HCT116 (cell line): ENCODE data around the gene METTL24. TPM values are rescaled to one million over a fixed set of nuclear protein-coding genes. Genes with fewer than 3 reads are reported as not detected.

Experiments
- ATAC-seq: fragments of 200-7000 bp; cut with Tn5 transposase; 2 replicates; pipeline ENCODE4 v1.9.1; 2020; ENCODE audit warnings: mild to moderate bottlenecking, moderate library complexity
- BruUV-seq: library from RNA; stranded (reverse); fragments of 400-500 nt; replicated peaks from 2 replicates; lab custom pipeline; 2021; lab: Mats Ljungman, UMichigan
- CTCF ChIA-PET: fragments of 300-600 bp; sonication (Branson Sonifier 250); formaldehyde crosslinking; loops from one replicate; lab custom pipeline; 2021; ENCODE audit warnings: antibody characterized with exemption; lab: Charles Lee
- POLR2A ChIA-PET: fragments of 300-600, 350-600 bp; sonication (Branson Sonifier 250); formaldehyde crosslinking; loops from one replicate; lab custom pipeline; 2021; ENCODE audit warnings: antibody characterized with exemption; lab: Charles Lee
- RAD21 ChIA-PET, 2 experiments: fragments of 300-600 bp; sonication (Branson Sonifier 250); formaldehyde crosslinking; loops; one replicate each; lab custom pipeline; 2023; ENCODE audit warnings: low total read pairs in 2 of 2; ENCODE audit not compliant: uncharacterized antibody in 2 of 2, unreplicated experiment in 2 of 2, low non-redundant PET in 1 of 2; lab: Charles Lee
- DNase-seq: peaks from one replicate; pipeline ENCODE4 v3.0.0-alpha.2; 2010; ENCODE audit warnings: low read depth, low spot score
- H2AFZ ChIP-seq: fragments of 200-600 bp; shearing (Covaris generic), sonication (generic); 2 replicates; pipeline ENCODE4 v1.6.1; 2017; ENCODE audit warnings: low read depth, mixed run types, mixed read lengths, antibody characterized with exemption, low read length; ENCODE audit not compliant: poor library complexity, severe bottlenecking
- H3K27ac ChIP-seq: 2 replicates; pipeline ENCODE4 v1.5.1; 2012; ENCODE audit warnings: low read depth, low read length
- H3K27me3 ChIP-seq: fragments of 200-600 bp; sonication (generic); 2 replicates; pipeline ENCODE4 v1.6.1; 2016; ENCODE audit warnings: mixed run types, low read length, mixed read lengths; ENCODE audit not compliant: insufficient read depth
- H3K36me3 ChIP-seq, 2 experiments: fragments of 200-500 bp in 1 of 2; fragments of 200-600 bp in 1 of 2; sonication (Bioruptor generic) in 1 of 2; sonication (generic) in 1 of 2; 2 replicates each; pipeline versions ENCODE4 v1.5.1 to v1.6.1; 2014 to 2016; ENCODE audit warnings: low read length in 2 of 2, inconsistent platforms in 1 of 2, mixed read lengths in 1 of 2, mixed run types in 1 of 2; ENCODE audit not compliant: insufficient read depth in 2 of 2, control insufficient read depth in 1 of 2
- H3K4me1 ChIP-seq, 2 experiments: fragments of 200-600 bp in 1 of 2; sonication (generic) in 1 of 2; 2 replicates each; pipeline versions ENCODE4 v1.5.1 to v1.6.1; 2012 to 2017; ENCODE audit warnings: low read length in 2 of 2, inconsistent platforms in 1 of 2, mild to moderate bottlenecking in 1 of 2, mixed read lengths in 1 of 2, mixed run types in 1 of 2, moderate library complexity in 1 of 2; ENCODE audit not compliant: insufficient read depth in 2 of 2, control insufficient read depth in 1 of 2
- H3K4me2 ChIP-seq: fragments of 200-600 bp; sonication (generic); 2 replicates; pipeline ENCODE4 v1.6.1; 2017; ENCODE audit warnings: mixed run types, low read length, mixed read lengths
- H3K4me3 ChIP-seq, 2 experiments: fragments of 200-600 bp in 1 of 2; sonication (generic) in 1 of 2; replicated peaks in 1 of 2; 2 replicates each; pipeline ENCODE4 v1.5.1; 2011 to 2016; ENCODE audit warnings: low read length in 2 of 2, control low read depth in 1 of 2, low read depth in 1 of 2, mild to moderate bottlenecking in 1 of 2, mixed read lengths in 1 of 2, mixed run types in 1 of 2
- H3K79me2 ChIP-seq: fragments of 200-600 bp; sonication (generic); 2 replicates; pipeline ENCODE4 v1.6.1; 2017; ENCODE audit warnings: mild to moderate bottlenecking, mixed run types, low read length, moderate library complexity, mixed read lengths; ENCODE audit not compliant: insufficient read depth
- H3K9ac ChIP-seq: fragments of 200-600 bp; sonication (generic); 2 replicates; pipeline ENCODE4 v1.6.1; 2016; ENCODE audit warnings: low read length, mixed read lengths
- H3K9me2 ChIP-seq: fragments of 200-600 bp; sonication (generic), shearing (Covaris generic); 2 replicates; pipeline ENCODE4 v1.6.1; 2017; ENCODE audit warnings: mixed run types, mild to moderate bottlenecking, moderate library complexity; ENCODE audit not compliant: insufficient read depth
- H3K9me3 ChIP-seq, 2 experiments: fragments of 200-500 bp in 1 of 2; fragments of 200-600 bp in 1 of 2; sonication (Bioruptor generic) in 1 of 2; sonication (generic) in 1 of 2; 2 replicates each; pipeline ENCODE4 v1.6.1; 2014 to 2017; ENCODE audit warnings: low read length in 2 of 2, mixed read lengths in 2 of 2, inconsistent platforms in 1 of 2, low read depth in 1 of 2, mild to moderate bottlenecking in 1 of 2, mixed run types in 1 of 2, moderate library complexity in 1 of 2; ENCODE audit not compliant: control insufficient read depth in 1 of 2, insufficient read depth in 1 of 2
- H4K20me1 ChIP-seq: fragments of 200-600 bp; sonication (generic), shearing (Covaris generic); 2 replicates; pipeline ENCODE4 v1.6.1; 2017; ENCODE audit warnings: mixed run types, mild to moderate bottlenecking, moderate library complexity; ENCODE audit not compliant: insufficient read depth
- CEBPB ChIP-seq: IDR thresholded peaks from 2 replicates; pipeline ENCODE4 v1.6.1; 2012; ENCODE audit warnings: low read depth
- CTCF ChIP-seq, 3 experiments: fragments of 200-600 bp in 1 of 3; sonication (generic) in 1 of 3; IDR thresholded peaks in 2 of 3; conservative IDR thresholded peaks in 1 of 3; 2 replicates each; pipeline ENCODE4 v1.5.1; 2012 to 2017; ENCODE audit warnings: low read depth in 2 of 3, low read length in 2 of 3, antibody characterized with exemption in 1 of 3, borderline replicate concordance in 1 of 3, control low read depth in 1 of 3, mild to moderate bottlenecking in 1 of 3, mixed read lengths in 1 of 3, mixed run types in 1 of 3, moderate library complexity in 1 of 3; ENCODE audit not compliant: insufficient read depth in 1 of 3
- EZH2 ChIP-seq: fragments of 200-600 bp; sonication (generic); IDR thresholded peaks from 2 replicates; pipeline ENCODE4 v1.6.1; 2017; ENCODE audit warnings: antibody characterized with exemption, mixed run types
- POLR2A ChIP-seq: IDR thresholded peaks from 2 replicates; pipeline ENCODE4 v1.7.0; 2011; ENCODE audit warnings: borderline replicate concordance; ENCODE audit not compliant: insufficient read depth, insufficient read length; ENCODE audit errors: extremely low read depth
- REST ChIP-seq: IDR thresholded peaks from 2 replicates; pipeline ENCODE4 v1.6.1; 2012; ENCODE audit warnings: low read depth
- SIN3A ChIP-seq: IDR thresholded peaks from 2 replicates; pipeline ENCODE4 v1.6.1; 2012; ENCODE audit warnings: low read depth
- SP1 ChIP-seq: IDR thresholded peaks from 2 replicates; pipeline ENCODE4 v1.6.1; 2012; ENCODE audit warnings: low read depth
- SRF ChIP-seq: IDR thresholded peaks from 2 replicates; pipeline ENCODE4 v1.6.1; 2012; ENCODE audit warnings: low read depth
- YY1 ChIP-seq: IDR thresholded peaks from 2 replicates; pipeline ENCODE4 v1.6.1; 2011; ENCODE audit warnings: low read length, low read depth, moderate library complexity, mild to moderate bottlenecking; ENCODE audit not compliant: insufficient replicate concordance; ENCODE audit errors: extremely low read depth
- ZBTB33 ChIP-seq: IDR thresholded peaks from 2 replicates; pipeline ENCODE4 v1.6.1; 2011; ENCODE audit warnings: mild to moderate bottlenecking, low read length, moderate library complexity; ENCODE audit not compliant: insufficient replicate concordance; ENCODE audit errors: extremely low read depth
- intact Hi-C: fragments of 100-400 bp; cut with micrococcal nuclease; formaldehyde crosslinking; loops from 2 replicates; pipeline ENCODE4 v1.10.0; 2022
- total RNA-seq: library from RNA; stranded (reverse); gene quantifications from one replicate; pipeline ENCODE4 v1.2.1, GENCODE V29; 2021; ENCODE audit not compliant: unreplicated experiment

METTL24 gene
- total RNA-seq, 1 experiment from 2014 or later, result not detected

- RAD21 ChIA-PET, result interaction anchor here (1.0 to 1.6 kb wide), 2 partner anchors 351 kb away, joined by 5 to 7 read pairs; no protein-coding TSS in a partner anchor
- BruUV-seq, result no TSS peak
- no peak overlapping the region for H3K9ac ChIP-seq
- CTCF ChIA-PET, result interaction anchor here (1.1 to 4.9 kb wide), 4 partner anchors 351 to 863 kb away, joined by 3 to 30 read pairs (median 8); no protein-coding TSS in a partner anchor
- no peaks in the 10 kb centered on the region for H3K79me2 ChIP-seq
- no peak overlapping the region for H3K4me3 ChIP-seq
- H2AFZ ChIP-seq, result peak overlapping the region; percentile 83
- DNase-seq, result no peak
- ATAC-seq, result no peak
- H4K20me1 ChIP-seq, result no peaks in the 10 kb centered on the region
- H3K9me3 ChIP-seq, result no peaks in the 10 kb centered on the region
- TF ChIP-seq SRF, result 0 out of 2 replicates have a peak, but pooled peaks have one; percentile 16
- TF ChIP-seq CEBPB, result no peak
- TF ChIP-seq POLR2A, result no peak
- no peaks in the 10 kb centered on the region for H3K36me3 ChIP-seq
- intact Hi-C loops, result loop anchor here (1.0 to 5.0 kb wide), 5 partner anchors 212 to 864 kb away; no protein-coding TSS in a partner anchor
- no peaks in the 10 kb centered on the region for H3K27me3 ChIP-seq
- H3K4me2 ChIP-seq, result no peak overlapping the region
- no peaks in the 10 kb centered on the region for H3K4me1 ChIP-seq
- no peak overlapping the region for H3K27ac ChIP-seq
- no peaks in the 10 kb centered on the region for H3K9me2 ChIP-seq
- POLR2A ChIA-PET, result no interaction called here
Measured at GRCh38 chr6:110390404-110390803, 32.3 kb upstream of the METTL24 start.

- DNase-seq (no peak), ATAC-seq (no peak)
- H3K4me3 ChIP-seq, result no peak overlapping the region
- no peaks in the 10 kb centered on the region for H3K36me3 ChIP-seq
- no peaks in the 10 kb centered on the region for H3K4me1 ChIP-seq
- no peaks in the 10 kb centered on the region for H3K9me2 ChIP-seq
- intact Hi-C loops, result loop anchor here (1.0 to 5.0 kb wide), 5 partner anchors 212 to 863 kb away; no protein-coding TSS in a partner anchor
- no peak overlapping the region for H3K27ac ChIP-seq
- ChIA-PET CTCF (interaction anchor here (1.1 to 4.9 kb wide), 4 partner anchors 350 to 863 kb away, joined by 3 to 30 read pairs (median 8); no protein-coding TSS in a partner anchor), RAD21 (interaction anchor here (1.0 to 1.6 kb wide), 2 partner anchors 350 kb away, joined by 5 to 7 read pairs; no protein-coding TSS in a partner anchor), POLR2A (no interaction called here)
- no peaks in the 10 kb centered on the region for H4K20me1 ChIP-seq
- no peak overlapping the region for H2AFZ ChIP-seq
- no peaks in the 10 kb centered on the region for H3K79me2 ChIP-seq
- H3K4me2 ChIP-seq, result no peak overlapping the region
- H3K27me3 ChIP-seq, result no peaks in the 10 kb centered on the region
- H3K9me3 ChIP-seq, result no peaks in the 10 kb centered on the region
- H3K9ac ChIP-seq, result no peak overlapping the region
- BruUV-seq, result no TSS peak
- TF ChIP-seq SP1 (no peak), REST (no peak), CTCF (IDR thresholded peaks at IDR 0.05 in 2 of 3, conservative IDR thresholded peaks at IDR 0.05 in 1 of 3; ENCODE audit: borderline replicate concordance in 1 of 3, insufficient read depth in 1 of 3, low read depth in 2 of 3, low read length in 2 of 3) (no peak), YY1 (no peak), ZBTB33 (no peak), EZH2 (no peak), SIN3A (no peak)
Measured at GRCh38 chr6:110389689-110390382, 31.7 kb upstream of the METTL24 start.
